ENCODE results near the gene SPCS2. TPM values are rescaled to one million over a fixed set of nuclear protein-coding genes. Genes with fewer than 3 reads are reported as not detected.

Gene SPCS2
- total and polyA plus RNA-seq, 2 of the 8 experiments (the other 6 are each of a cell fraction or from before 2014, with no cell fraction given) = 92.7 to 161 TPM

DNA sequence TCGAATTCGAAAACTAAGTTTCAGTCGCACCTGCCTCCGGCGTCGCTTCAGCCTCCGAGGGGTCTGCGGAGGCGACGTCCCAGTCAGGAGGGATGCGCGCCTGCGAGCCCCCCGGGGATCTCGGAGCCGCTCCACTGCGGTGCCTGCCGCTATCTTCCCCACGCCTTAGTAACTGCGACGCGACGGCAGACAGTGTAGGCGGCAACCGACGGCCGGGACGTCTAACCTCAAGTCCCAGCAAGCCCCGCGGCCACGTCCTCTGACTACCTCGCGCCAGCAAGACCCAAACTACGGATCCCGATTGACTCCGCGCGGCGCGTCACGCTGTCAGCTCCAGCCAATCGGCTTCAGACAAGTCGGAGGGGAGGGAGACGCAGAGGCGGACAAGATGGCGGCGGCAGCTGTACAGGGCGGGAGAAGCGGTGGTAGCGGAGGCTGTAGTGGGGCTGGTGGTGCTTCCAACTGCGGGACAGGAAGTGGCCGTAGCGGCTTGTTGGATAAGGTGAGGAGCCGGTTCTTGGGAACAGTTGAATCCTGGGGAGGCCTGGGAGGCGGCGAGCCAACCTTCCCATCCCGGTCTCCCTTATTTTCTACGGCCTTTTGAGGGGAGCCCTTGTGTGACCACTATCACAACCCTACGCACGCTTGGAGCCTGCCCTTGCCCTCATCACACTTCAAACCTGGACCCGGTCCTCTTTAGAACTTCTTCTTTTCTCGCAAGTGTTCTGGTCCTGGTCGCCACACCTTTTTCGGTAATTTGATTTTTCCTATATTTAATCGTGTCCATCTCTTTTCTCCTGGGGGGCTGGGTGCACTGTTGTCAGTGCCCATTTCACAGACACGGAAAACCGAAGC is at the start of gene SPCS2, which contains the start of gene XRRA1 (continued):
- TF ChIP-seq SIN3A (conservative IDR thresholded peaks at IDR 0.05 in 1 of 2, IDR thresholded peaks at IDR 0.05 in 1 of 2; ENCODE audit: low read depth in 1 of 2, low read length in 2 of 2) (0 out of 4 replicates have a peak, but pooled peaks of 1 of the 2 experiments have one; percentile 16), TAF1 (IDR thresholded peaks at IDR 0.05; ENCODE audit: low read depth, low read length) (peak; percentile 97), KDM5A (IDR thresholded peaks at IDR 0.05; ENCODE audit: low read length) (peak; percentile 75)

Measured in H1 (cell line).